Body of pancreas (tissue), 4 donors: ENCODE measurements around the gene CCDC154.

ENCODE experiments used
- CTCF ChIP-seq, 7 experiments: fragments of 450-650 bp in 4 of 7; fragments of 200-600 bp in 3 of 7; sonication (generic) in 3 of 7; IDR thresholded peaks; one replicate each; pipeline ENCODE4 v1.5.1; 2016 to 2019; ENCODE audit warnings: antibody characterized with exemption in 7 of 7
- POLR2A ChIP-seq, 3 donors: fragments of 450-650 bp; IDR thresholded peaks; one replicate each; pipeline ENCODE4 v1.6.1; 2016; ENCODE audit warnings: antibody characterized with exemption in 3 of 3, mild to moderate bottlenecking in 2 of 3

GRCh38 chr16:1397779-1398178 is 46.6 kb downstream of the CCDC154 start:
- TF ChIP-seq CTCF (IDR thresholded peaks at IDR 0.05) (no peak), POLR2A (IDR thresholded peaks at IDR 0.05) (no peak)
